GM12801 (cell line): ENCODE measurements around the gene ARMC12.

ENCODE experiments used
- TF ChIP-seq, protein P1 (sequence below): IDR thresholded peaks from one replicate; pipeline ENCODE4 v1.5.1; 2011; ENCODE audit warnings: control low read depth; ENCODE audit not compliant: insufficient read length; ENCODE audit errors: extremely low read depth

Gene ARMC12, protein sequence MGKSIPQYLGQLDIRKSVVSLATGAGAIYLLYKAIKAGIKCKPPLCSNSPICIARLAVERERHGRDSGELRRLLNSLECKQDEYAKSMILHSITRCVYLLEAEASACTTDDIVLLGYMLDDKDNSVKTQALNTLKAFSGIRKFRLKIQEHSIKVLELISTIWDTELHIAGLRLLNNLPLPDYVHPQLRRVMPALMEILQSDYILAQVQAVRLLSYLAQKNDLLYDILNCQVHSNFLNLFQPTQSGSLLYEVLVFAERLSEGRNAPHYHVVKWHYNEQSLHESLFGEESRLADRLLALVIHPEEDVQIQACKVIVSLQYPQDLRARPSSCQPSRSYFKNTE

DNA sequence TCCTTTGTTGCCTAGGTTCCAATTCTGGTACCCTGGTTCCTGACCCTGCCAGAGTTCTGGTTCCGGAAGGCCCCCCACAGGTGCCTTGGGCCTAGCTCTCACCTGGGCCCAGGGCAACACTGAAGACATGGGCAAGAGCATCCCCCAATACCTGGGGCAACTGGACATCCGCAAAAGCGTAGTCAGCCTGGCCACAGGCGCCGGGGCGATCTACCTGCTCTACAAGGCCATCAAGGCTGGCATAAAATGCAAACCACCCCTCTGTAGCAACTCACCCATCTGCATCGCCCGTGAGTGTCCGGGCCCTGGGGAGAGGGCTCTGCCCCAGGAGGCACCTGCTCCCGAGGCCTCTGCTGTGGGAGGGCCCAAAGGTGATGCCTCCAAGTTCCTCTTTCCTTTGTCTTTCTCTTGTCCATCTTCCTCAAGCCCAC is at the start of gene ARMC12:
TSS of gene ARMC12 (plus strand) at position 51 of the 431 bp plus-strand sequence. CDS start at position 128, 77 bp downstream.
- TF ChIP-seq, protein P1, sequence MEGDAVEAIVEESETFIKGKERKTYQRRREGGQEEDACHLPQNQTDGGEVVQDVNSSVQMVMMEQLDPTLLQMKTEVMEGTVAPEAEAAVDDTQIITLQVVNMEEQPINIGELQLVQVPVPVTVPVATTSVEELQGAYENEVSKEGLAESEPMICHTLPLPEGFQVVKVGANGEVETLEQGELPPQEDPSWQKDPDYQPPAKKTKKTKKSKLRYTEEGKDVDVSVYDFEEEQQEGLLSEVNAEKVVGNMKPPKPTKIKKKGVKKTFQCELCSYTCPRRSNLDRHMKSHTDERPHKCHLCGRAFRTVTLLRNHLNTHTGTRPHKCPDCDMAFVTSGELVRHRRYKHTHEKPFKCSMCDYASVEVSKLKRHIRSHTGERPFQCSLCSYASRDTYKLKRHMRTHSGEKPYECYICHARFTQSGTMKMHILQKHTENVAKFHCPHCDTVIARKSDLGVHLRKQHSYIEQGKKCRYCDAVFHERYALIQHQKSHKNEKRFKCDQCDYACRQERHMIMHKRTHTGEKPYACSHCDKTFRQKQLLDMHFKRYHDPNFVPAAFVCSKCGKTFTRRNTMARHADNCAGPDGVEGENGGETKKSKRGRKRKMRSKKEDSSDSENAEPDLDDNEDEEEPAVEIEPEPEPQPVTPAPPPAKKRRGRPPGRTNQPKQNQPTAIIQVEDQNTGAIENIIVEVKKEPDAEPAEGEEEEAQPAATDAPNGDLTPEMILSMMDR, result no peak

DNA sequence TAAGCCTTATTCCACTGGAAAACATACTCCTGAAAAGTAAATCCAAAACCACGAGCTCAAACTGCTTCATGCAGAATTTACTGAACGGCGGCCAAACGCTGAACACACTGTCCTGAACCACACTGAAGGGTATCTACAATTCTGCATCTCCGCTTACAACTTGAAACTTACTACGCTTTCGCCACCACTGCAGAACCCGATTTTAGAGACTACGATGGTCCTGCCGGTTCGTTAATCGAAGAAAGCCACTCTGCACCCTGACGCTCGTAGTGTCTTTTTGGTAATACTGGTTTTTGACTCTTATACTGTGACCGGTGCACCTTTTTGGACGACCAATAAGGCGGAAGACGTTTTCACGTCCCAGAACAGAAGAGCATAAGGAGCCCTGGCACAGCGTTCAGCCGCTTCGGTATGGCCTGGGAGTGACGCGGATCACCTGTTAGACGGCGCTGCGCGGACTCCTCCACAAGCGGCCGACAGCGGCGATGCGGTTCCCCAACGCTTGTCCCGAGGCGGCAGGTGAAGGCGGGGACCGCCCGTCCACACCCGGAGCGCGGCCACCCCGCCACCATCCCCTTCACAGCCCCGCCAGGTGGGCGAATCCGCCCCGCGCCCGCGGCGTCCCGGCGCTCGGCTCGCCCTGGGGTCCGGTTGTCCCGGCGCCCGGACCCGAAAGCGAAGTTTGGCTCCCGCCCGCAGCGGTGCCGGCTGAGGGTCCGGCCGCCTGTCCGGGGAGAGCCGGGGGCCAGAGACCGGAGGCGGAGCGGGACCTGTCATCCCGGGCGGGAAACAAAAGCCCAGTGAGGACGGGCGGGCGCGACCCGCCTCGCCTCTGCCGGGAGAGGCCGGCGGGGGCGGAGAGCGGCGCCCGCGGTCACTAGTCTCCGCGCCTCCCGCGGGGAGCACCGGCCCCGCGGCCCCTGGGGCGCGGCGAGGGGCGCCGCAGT is 48.9 kb upstream of the ARMC12 start:
- TF ChIP-seq, protein P1, result no peak

DNA sequence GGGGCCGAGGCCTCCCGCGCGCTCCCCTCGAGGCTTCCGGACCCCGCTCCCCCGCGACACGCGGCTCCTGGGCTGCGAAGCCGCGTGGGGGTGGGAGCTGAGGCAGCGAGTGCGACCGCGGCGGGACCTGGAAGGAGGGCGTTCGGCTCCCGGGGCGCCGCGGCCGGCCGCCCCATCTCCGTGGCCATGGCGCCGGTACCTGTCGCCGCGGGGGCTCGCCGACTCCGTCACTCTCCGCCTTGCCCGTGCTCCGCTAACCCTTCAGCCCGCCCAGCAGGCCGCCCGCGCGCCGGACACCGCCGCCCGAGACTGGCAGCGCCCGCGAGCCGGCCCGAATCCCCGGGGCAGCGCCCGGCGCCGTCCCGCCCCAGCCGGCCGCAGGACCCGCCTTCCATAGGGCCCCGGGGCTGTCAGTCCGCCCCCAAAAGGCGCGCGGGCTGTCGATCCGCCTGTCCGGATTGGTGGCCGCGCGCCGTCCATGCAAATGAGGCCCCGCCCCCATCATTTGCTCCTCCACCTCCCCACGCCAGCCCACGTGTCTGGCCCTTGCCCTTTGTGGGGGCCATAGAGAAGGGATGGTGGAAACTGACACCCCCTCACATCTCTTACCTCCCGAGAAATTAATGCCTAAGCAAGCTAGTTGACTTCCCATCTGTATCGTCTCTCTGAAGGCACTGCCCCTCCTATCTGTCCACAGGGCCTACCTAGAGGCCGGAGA is 48.1 kb upstream of the ARMC12 start, which contains the start of gene FKBP5:
TSS of gene FKBP5 (minus strand) at position 311 of the 718 bp plus-strand sequence. CDS start 46,091 bp downstream, outside the sequence.
- TF ChIP-seq, protein P1, result no peak

DNA sequence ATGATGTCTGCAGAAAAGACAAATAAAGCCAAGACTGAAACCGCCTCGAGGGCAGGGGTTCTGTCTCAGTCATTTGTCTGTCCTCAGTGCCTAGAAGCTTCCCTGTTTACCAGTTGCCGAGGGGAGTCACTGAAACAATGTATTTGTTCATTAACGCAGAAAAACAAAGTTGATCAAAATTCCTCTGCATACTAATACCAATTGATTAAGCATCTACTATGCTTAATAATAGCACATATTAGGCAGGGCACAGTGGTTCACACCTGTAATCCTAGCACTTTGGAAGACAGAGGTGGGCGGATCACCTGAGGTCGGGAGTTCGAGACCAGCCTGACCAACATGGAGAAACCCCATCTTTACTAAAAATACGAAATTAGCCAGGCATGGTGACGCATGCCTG is 46.3 kb upstream of the ARMC12 start:
- TF ChIP-seq, protein P1, result no peak

DNA sequence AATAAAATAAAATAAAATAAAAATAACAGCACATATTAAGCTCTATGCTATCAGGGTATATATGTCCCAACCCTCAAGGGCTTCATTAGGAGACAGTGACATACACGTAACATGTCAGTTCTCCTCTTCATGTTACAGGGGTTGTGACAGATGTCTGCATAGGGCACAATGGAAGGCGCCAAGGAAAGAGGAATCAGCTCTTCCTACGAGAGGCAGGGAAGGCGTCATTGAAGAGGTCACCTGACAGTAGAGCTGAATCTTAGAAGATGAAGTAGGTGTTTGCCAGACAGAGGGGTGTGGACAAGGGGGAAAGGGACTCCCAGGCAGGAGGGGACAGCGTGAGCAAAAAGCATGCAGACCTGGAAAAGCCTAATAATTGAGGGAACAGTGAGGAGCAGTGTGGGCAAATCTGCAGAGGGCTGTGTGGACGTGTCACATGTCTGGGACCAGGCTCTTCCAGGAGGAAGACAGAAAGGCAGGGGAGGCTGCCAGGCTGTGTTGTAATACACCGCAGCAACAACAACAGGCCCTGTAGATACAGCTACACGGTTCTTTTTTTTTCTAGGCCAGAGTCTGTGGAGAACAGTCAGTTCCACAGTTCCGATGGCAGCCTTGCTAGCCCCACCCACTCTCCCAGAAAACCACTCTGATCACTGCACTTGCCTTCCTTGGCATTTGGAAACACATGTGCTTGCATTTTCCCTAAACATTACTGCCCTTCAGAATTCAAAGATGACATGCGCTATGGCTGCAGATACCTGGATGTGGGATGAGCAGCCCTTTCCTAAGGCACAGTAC is 45.6 kb upstream of the ARMC12 start:
- TF ChIP-seq, protein P1, result no peak

DNA sequence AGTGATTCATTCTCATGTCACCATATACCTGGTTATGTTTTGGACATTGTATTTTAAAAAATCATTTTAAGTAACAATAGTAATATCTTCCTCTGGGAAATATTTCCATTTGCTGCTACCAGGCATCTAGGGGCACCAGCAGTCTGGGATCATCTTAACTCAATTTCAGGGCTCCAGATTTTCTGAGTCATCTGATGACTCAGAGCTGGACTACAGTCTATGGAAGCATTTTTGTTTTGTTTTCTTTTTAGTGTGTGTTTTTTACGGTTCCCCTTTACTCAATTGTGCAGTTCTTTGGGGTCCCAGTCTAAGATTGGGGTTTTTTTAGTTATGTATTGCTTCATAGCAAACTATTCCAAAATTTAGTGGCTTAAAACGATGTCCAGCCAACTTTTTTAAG is 42.4 kb upstream of the ARMC12 start:
- TF ChIP-seq, protein P1, result no peak
